NCI-H187 treated with DMSO at 0.1 percent for 48 hours (cell line): Measurements from ENCODE around the gene GAGE12D.
"Not testable (repeated sequence)": the region's sequence is repeated elsewhere in the genome, so short reads cannot be mapped to it uniquely, and the experiment has no call there.

Source experiments
- DNase-seq: peaks from one replicate; lab custom pipeline; 2025; lab: John Stamatoyannopoulos, UW

GAGE12D gene

GRCh38 chrX:49541433-49541832, at the start of gene GAGE12D:
TSS of gene GAGE12D (plus strand) at chrX:49541733. CDS start at chrX:49542888, 1,155 bp downstream.
- DNase-seq: not testable (repeated sequence)

- not testable (repeated sequence) for DNase-seq
Measured at GRCh38 chrX:49531877-49532276, 9.7 kb upstream of the GAGE12D start, which contains the start of gene GAGE12C. TSS of gene GAGE12C (plus strand) at chrX:49532177. CDS start at chrX:49533332, 1,155 bp downstream.

- not testable (repeated sequence) for DNase-seq
Measured at GRCh38 chrX:49550989-49551388, 9.5 kb downstream of the GAGE12D start, which contains the start of gene GAGE12E. TSS of gene GAGE12E (plus strand) at chrX:49551289. CDS start at chrX:49552444, 1,155 bp downstream.

DNA sequence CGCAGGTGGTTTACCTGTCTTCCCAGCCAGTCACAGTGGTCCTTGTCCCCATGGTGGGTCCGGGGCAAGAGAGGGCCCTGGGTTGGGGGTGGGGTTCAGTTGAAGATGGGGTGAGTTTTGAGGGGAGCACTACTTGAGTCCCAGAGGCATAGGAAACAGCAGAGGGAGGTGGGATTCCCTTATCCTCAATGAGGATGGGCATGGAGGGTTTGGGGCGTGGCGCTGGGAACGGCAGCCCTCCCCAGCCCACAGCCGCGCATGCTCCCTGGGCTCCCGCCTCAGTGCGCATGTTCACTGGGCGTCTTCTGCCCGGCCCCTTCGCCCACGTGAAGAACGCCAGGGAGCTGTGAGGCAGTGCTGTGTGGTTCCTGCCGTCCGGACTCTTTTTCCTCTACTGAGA, 19.0 kb downstream of the GAGE12D start, which contains the start of gene GAGE12F:
Gene GAGE12F, plus strand, starts transcription at position 301 of the 400 bp plus-strand sequence. CDS start 1,155 bp downstream, outside the sequence.
- DNase-seq: not testable (repeated sequence)

- not testable (repeated sequence) for DNase-seq
Measured at GRCh38 chrX:49568728-49569127, 27.2 kb downstream of the GAGE12D start.

GRCh38 chrX:49569152-49569551, 27.6 kb downstream of the GAGE12D start:
- not testable (repeated sequence) for DNase-seq

DNA sequence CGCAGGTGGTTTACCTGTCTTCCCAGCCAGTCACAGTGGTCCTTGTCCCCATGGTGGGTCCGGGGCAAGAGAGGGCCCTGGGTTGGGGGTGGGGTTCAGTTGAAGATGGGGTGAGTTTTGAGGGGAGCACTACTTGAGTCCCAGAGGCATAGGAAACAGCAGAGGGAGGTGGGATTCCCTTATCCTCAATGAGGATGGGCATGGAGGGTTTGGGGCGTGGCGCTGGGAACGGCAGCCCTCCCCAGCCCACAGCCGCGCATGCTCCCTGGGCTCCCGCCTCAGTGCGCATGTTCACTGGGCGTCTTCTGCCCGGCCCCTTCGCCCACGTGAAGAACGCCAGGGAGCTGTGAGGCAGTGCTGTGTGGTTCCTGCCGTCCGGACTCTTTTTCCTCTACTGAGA, 28.6 kb downstream of the GAGE12D start, which contains the start of gene GAGE12G:
Gene GAGE12G, plus strand, starts transcription at position 301 of the 400 bp plus-strand sequence. CDS start 1,155 bp downstream, outside the sequence.
- not testable (repeated sequence) for DNase-seq

GRCh38 chrX:49579649-49580048, 38.1 kb downstream of the GAGE12D start, which contains the start of gene GAGE12H:
TSS of gene GAGE12H (plus strand) at chrX:49579949. CDS start at chrX:49581104, 1,155 bp downstream.
- not testable (repeated sequence) for DNase-seq

GRCh38 chrX:49589196-49589595, 47.7 kb downstream of the GAGE12D start, which contains the start of gene GAGE2A:
TSS of gene GAGE2A (plus strand) at chrX:49589496. CDS start at chrX:49590651, 1,155 bp downstream.
- DNase-seq: not testable (repeated sequence)

GRCh38 chrX:49589769-49590478, 48.4 kb downstream of the GAGE12D start:
- not testable (repeated sequence) for DNase-seq

DNA sequence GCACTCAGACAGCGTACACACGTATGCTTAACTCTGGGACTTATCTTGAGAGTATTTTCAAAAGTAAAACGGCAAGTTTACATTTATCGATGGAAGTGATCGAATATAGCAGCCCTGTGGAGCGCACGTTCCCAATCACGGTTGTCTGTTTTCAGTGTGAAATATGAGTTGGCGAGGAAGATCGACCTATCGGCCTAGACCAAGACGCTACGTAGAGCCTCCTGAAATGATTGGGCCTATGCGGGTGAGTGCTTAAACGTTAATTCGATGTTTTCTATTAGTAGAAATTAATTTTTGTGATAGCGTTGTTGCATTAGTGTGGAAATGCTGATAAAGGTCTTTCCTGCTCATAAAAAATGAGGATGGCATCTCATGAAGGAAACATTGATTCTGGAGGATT, 49.0 kb downstream of the GAGE12D start:
- DNase-seq: not testable (repeated sequence)
